Activated B cell treated with CpG ODN at 0.5 μM for 24 hours (primary cell): ENCODE data around the gene PYGO2. TPM values are rescaled to one million over a fixed set of nuclear protein-coding genes. Genes with fewer than 3 reads are reported as not detected.
A peak's percentile ranks its signal among the peaks of the same experiment; 100 is the strongest.

Source experiments
- ATAC-seq: fragments of 200-7000 bp; cut with Tn5 transposase; one replicate; pipeline ENCODE4 v1.10.0; 2021; ENCODE audit warnings: low read depth, mild to moderate bottlenecking, moderate library complexity
- CTCF ChIA-PET: fragments of 350-600 bp; sonication (Branson Sonifier 250); formaldehyde crosslinking; loops from one replicate; lab custom pipeline; 2021; ENCODE audit warnings: antibody characterized with exemption; lab: Charles Lee
- POLR2A ChIA-PET: fragments of 350-600 bp; sonication (Branson Sonifier 250); formaldehyde crosslinking; loops from one replicate; lab custom pipeline; 2021; ENCODE audit warnings: antibody characterized with exemption; lab: Charles Lee
- DNase-seq: peaks from one replicate; pipeline ENCODE4 v3.0.0; 2022
- H3K27ac Mint-ChIP-seq: one replicate; pipeline ENCODE4 v1.8.0; 2020; ENCODE audit warnings: mixed read lengths
- H3K27me3 Mint-ChIP-seq: one replicate; pipeline ENCODE4 v1.8.0; 2021; ENCODE audit warnings: mixed read lengths
- H3K36me3 Mint-ChIP-seq: one replicate; pipeline ENCODE4 v1.8.0; 2021; ENCODE audit warnings: low read depth, mixed read lengths
- H3K4me1 Mint-ChIP-seq: one replicate; pipeline ENCODE4 v1.8.0; 2021; ENCODE audit warnings: mixed read lengths
- H3K4me3 Mint-ChIP-seq: one replicate; pipeline ENCODE4 v1.8.0; 2020; ENCODE audit warnings: mild to moderate bottlenecking, mixed read lengths
- H3K9me3 Mint-ChIP-seq: one replicate; pipeline ENCODE4 v1.8.0; 2020; ENCODE audit warnings: mixed read lengths
- intact Hi-C: fragments of 100-400 bp; cut with micrococcal nuclease; formaldehyde crosslinking; loops from one replicate; pipeline ENCODE4 v1.15.1; 2024
- total RNA-seq: library from RNA; stranded (reverse); gene quantifications from 2 replicates; pipeline ENCODE4 v1.2.3, GENCODE V29; 2022
- TF ChIP-seq, protein P1 (sequence below): fragments of 200-600 bp; IDR thresholded peaks from one replicate; pipeline ENCODE4 v1.8.0; 2022; ENCODE audit warnings: antibody characterized with exemption, mild to moderate bottlenecking

Gene PYGO2, protein sequence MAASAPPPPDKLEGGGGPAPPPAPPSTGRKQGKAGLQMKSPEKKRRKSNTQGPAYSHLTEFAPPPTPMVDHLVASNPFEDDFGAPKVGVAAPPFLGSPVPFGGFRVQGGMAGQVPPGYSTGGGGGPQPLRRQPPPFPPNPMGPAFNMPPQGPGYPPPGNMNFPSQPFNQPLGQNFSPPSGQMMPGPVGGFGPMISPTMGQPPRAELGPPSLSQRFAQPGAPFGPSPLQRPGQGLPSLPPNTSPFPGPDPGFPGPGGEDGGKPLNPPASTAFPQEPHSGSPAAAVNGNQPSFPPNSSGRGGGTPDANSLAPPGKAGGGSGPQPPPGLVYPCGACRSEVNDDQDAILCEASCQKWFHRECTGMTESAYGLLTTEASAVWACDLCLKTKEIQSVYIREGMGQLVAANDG
- 33.1 and 38.1 TPM in 2 replicates for total RNA-seq

DNA sequence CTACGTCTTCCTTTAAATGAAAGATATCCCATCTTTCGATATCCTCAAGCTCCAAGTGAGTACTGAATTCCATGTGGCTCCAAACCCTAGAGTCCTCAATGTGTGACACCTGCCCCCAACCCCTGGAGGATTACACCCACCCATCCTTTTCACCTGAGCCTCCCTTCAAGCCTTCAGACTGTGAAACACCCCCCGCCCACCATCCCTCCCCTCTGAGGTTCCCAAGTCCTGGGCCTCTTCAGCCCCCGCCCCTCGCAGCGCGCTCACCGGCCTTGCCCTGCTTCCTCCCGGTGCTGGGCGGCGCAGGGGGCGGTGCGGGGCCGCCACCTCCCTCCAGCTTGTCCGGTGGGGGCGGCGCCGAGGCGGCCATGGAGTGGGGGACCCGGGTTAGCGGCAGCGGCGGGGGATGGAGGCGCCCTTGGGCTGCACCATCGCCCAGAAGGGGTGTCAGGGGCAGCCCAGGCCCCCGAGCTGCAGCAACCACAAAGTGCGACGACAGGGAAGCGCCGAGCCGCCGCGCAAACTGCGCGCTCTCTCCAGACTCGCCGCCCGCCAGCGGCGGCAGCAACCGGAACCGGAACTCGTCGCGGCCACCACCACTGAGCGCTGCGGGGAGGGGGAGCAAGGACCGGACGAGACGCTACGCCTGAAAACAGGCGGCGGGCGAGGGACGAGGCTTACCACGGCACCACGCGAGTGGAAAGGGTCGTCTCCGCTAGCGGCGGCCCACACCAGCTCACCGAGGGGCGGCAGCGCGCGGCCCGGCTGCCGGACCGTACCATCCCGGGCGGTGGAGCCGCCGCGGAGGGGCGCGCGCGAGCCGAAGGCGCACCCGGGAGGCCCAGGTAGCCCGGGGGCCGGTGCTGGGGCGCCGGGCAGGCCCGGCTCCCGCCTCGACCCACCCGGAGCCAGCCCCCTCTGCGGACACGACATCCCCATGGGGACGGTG is at the start of gene PYGO2:
TSS of gene PYGO2 (minus strand) at position 576 of the 949 bp plus-strand sequence. CDS start at position 370, 206 bp downstream.
- Mint-ChIP-seq H3K36me3 (peaks cover 52% of the 10 kb centered on the region), H3K27me3 (no peaks in the 10 kb centered on the region), H3K4me1 (peaks cover 47% of the 10 kb centered on the region), H3K4me3 (peak within 1 kb of the TSS; percentile 87), H3K27ac (peak within 1 kb of the TSS; percentile 86), H3K9me3 (no peaks in the 10 kb centered on the region)
- ATAC-seq (peak; percentile 88), DNase-seq (peak; percentile 85)
- intact Hi-C loops = loop anchor here (1.0 to 2.0 kb wide), 6 partner anchors 13 to 100 kb away; partner anchors contain the start of genes ADAM15 and CKS1B
- ChIA-PET CTCF (interaction anchor here (0.9 to 3.2 kb wide), 16 partner anchors 9 to 123 kb away, joined by 3 to 26 read pairs (median 4); partner anchors contain the start of genes ADAM15, CKS1B, FLAD1 and LENEP), POLR2A (interaction anchor here (0.5 to 3.0 kb wide), 14 partner anchors 9 to 602 kb away, joined by 3 to 53 read pairs (median 9); partner anchors contain the start of genes CKS1B, FLAD1, PMVK and SHC1)
- TF ChIP-seq, protein P1, sequence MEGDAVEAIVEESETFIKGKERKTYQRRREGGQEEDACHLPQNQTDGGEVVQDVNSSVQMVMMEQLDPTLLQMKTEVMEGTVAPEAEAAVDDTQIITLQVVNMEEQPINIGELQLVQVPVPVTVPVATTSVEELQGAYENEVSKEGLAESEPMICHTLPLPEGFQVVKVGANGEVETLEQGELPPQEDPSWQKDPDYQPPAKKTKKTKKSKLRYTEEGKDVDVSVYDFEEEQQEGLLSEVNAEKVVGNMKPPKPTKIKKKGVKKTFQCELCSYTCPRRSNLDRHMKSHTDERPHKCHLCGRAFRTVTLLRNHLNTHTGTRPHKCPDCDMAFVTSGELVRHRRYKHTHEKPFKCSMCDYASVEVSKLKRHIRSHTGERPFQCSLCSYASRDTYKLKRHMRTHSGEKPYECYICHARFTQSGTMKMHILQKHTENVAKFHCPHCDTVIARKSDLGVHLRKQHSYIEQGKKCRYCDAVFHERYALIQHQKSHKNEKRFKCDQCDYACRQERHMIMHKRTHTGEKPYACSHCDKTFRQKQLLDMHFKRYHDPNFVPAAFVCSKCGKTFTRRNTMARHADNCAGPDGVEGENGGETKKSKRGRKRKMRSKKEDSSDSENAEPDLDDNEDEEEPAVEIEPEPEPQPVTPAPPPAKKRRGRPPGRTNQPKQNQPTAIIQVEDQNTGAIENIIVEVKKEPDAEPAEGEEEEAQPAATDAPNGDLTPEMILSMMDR = no peak

DNA sequence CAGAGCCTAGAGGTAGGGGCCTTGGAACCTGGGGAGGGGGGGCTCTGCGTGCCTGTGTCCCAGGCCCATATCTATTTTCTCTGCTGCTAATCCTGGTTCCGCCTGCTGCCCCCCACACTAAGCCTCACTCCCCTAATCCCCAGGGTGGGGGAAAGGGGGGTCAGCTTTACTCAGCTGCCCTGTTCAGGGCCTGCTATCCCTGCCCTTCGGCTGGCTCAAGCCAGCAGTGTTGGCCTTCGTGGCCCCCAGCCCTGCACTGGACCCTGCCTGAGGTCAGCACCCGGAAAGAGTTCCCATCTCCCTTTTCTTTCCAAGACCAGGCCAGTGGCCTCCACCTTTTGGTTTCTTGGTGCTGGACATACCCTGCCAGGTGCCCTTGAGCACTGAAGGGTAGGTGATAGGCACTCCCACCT is 49.4 kb upstream of the PYGO2 start:
- H3K27me3 Mint-ChIP-seq = no peaks in the 10 kb centered on the region
- DNase-seq (no peak), ATAC-seq (no peak)
- H3K36me3 Mint-ChIP-seq = peaks cover 17% of the 10 kb centered on the region
- TF ChIP-seq, protein P1 = no peak
- intact Hi-C loops = no loop called here
- peaks cover 88% of the 10 kb centered on the region for H3K4me1 Mint-ChIP-seq
- POLR2A ChIA-PET = interaction anchor here (0.6 to 4.6 kb wide), 4 partner anchors 8 to 37 kb away, joined by 3 to 24 read pairs (median 5); no protein-coding TSS in a partner anchor
- H3K4me3 Mint-ChIP-seq = no peak overlapping the region
- peak overlapping the region; percentile 46 for H3K27ac Mint-ChIP-seq
- no peaks in the 10 kb centered on the region for H3K9me3 Mint-ChIP-seq
- CTCF ChIA-PET = interaction anchor here (1.0 kb wide), 1 partner anchor 12 kb away, joined by 3 read pairs; no protein-coding TSS in a partner anchor

DNA sequence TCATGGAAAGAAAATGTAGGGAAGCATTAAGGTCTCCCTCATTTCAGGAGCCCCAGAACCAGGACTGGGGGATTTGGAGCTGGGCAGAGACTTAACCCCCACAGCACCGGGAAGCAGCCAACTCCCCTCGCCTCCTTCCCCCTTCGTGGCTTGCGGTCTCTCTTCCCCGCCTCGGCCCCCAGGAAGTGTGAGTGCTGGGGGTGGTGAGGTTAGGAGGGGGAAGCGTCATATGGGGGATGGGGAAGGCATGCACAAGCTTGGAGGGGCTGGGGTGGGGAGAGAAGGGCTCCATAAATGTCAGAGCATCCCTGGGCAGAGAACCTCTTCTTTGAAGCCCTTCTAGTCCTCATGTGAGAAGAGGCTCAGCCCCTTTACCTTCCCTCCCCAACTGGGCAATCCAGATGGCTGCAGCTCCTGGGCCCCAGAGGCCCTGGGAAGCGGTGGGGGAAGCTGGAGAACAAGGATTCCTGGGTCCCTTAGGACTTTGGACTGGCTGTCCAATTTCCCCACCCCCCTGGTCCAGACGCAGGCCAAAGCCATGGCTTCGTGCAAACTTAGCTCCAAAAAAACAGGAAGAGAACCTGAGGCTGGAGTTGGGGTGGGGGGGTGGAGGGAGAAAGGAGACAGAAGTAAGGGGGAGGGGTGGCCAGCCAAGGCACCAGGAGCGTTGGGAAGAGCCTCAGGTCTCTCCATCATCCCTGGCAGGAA is 48.8 kb upstream of the PYGO2 start:
- Mint-ChIP-seq H3K36me3 (peaks cover 11% of the 10 kb centered on the region), H3K4me1 (peaks cover 88% of the 10 kb centered on the region), H3K27me3 (no peaks in the 10 kb centered on the region), H3K9me3 (no peaks in the 10 kb centered on the region), H3K4me3 (no peak overlapping the region), H3K27ac (peak overlapping the region; percentile 64)
- intact Hi-C loops = no loop called here
- POLR2A ChIA-PET = interaction anchor here (0.6 to 4.6 kb wide), 6 partner anchors 9 to 37 kb away, joined by 3 to 24 read pairs (median 4); partner anchors contain the start of gene LENEP
- DNase-seq (no peak), ATAC-seq (no peak)
- TF ChIP-seq, protein P1 = no peak
- CTCF ChIA-PET = interaction anchor here (1.0 kb wide), 1 partner anchor 11 kb away, joined by 3 read pairs; no protein-coding TSS in a partner anchor

DNA sequence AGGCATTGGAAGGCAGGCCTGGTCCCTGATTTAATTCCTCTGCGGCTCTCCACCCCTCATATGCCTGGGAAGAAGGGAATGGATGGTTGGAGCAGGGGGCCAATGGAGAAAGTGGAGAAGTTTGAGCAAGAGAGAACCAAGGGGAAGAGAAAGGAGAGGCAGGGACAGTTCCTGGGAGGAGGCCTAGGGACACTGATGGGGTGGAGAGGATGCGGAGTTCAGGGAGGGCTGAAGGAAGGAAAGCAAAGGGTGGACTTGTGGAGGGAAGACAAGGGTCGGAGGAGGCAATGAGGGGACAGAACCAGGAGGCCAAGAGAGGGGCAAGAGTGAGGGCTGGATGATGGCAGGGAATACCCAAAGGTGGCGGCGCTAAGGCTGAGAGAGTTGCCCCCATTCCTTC is 48.2 kb upstream of the PYGO2 start:
- ATAC-seq = no peak
- Mint-ChIP-seq H3K27ac (peak overlapping the region; percentile 64), H3K9me3 (no peaks in the 10 kb centered on the region), H3K4me1 (peaks cover 94% of the 10 kb centered on the region), H3K27me3 (no peaks in the 10 kb centered on the region), H3K36me3 (peaks cover 11% of the 10 kb centered on the region), H3K4me3 (no peak overlapping the region)
- ChIA-PET CTCF (no interaction called here), POLR2A (interaction anchor here (0.6 to 4.6 kb wide), 3 partner anchors 9 to 31 kb away, joined by 3 to 24 read pairs (median 3); no protein-coding TSS in a partner anchor)
- no peak for DNase-seq
- intact Hi-C loops = no loop called here
- TF ChIP-seq, protein P1 = no peak
